GM12801 (cell line): ENCODE results near the gene DNAH14.

Experiments used
- TF ChIP-seq, protein P1 (sequence below): IDR thresholded peaks from one replicate; pipeline ENCODE4 v1.5.1; 2011; ENCODE audit warnings: control low read depth; ENCODE audit not compliant: insufficient read length; ENCODE audit errors: extremely low read depth

Gene DNAH14

GRCh38 chr1:224929335-224930237 is at the start of gene DNAH14:
Gene DNAH14 (plus strand): TSS chr1:224929675. CDS start chr1:224952703, 23,028 bp downstream.
- TF ChIP-seq, protein P1, sequence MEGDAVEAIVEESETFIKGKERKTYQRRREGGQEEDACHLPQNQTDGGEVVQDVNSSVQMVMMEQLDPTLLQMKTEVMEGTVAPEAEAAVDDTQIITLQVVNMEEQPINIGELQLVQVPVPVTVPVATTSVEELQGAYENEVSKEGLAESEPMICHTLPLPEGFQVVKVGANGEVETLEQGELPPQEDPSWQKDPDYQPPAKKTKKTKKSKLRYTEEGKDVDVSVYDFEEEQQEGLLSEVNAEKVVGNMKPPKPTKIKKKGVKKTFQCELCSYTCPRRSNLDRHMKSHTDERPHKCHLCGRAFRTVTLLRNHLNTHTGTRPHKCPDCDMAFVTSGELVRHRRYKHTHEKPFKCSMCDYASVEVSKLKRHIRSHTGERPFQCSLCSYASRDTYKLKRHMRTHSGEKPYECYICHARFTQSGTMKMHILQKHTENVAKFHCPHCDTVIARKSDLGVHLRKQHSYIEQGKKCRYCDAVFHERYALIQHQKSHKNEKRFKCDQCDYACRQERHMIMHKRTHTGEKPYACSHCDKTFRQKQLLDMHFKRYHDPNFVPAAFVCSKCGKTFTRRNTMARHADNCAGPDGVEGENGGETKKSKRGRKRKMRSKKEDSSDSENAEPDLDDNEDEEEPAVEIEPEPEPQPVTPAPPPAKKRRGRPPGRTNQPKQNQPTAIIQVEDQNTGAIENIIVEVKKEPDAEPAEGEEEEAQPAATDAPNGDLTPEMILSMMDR = no peak

DNA sequence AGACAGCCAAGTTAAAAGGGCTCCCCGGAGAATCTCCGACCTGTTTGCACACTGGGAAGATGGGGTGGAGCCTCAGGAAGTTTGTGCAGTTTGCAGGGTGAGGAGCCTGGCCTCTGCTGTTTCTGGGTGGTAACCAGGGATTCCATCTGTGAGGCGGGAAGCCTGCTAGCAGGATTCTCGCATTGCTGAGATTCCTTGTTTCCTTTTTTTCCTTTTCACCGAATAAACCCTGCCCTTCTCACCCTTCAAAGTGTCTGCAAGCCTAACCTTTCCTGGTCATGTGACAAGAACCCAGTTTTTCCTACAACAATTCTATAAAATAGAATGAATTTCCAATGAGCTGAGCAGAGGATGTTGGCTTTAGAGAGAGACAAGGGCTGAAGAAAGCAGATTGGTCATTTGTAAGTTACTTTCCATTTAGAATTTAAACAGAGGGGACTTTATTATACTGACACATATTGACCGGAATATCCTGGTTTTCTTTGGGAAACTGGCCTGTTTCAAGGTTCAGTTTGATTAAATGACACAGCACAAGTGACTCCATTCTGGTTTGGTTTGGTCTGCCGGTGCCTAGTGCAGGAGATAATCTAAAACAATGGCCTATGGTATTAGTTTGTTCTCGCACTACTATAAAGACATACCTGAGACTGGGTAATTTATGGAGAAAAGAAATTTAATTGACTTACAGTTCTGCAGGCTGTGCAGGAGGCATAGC is 48.7 kb upstream of the DNAH14 start:
- TF ChIP-seq, protein P1 = no peak

- TF ChIP-seq, protein P1 = no peak
Observed at GRCh38 chr1:224881762-224882211, 47.7 kb upstream of the DNAH14 start.

DNA sequence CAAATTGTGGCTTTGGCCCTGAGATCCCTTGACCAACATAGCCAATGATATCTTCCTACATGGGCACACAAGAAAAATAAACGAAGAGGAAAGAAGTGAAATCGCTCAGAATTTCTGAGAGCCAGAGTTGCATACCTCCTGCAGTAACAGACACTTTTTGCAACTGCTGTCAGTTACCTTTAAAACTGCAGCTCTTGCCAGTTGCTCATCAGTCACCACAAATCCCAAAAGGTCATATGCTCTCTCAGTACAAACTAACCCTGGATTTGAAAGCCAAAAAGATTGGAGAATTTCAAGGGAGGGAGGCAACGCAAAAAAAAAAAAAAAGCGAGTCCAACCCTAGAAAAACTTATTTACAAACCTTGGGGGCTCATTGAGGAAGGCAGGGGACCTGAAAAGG is 47.2 kb upstream of the DNAH14 start:
- TF ChIP-seq, protein P1 = no peak

DNA sequence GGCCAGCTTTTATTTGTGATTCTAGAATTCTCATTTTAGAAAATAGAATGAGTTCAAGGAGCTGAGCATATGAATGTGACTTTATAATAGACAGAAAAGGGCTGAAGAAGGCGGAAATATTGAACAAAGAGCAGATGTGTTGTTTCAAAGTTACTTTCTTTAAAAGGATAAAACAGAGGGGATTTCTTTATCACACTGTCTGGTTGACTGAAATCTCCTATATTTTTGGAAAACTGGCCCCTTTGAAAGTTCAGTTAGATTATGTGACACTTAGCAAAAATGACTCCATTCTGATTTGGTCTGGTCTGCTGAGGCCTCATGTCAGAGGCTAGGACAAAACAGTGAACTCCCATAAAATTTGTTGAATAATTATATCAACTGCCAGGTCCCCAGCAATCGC is 46.4 kb upstream of the DNAH14 start:
- TF ChIP-seq, protein P1 = no peak

DNA sequence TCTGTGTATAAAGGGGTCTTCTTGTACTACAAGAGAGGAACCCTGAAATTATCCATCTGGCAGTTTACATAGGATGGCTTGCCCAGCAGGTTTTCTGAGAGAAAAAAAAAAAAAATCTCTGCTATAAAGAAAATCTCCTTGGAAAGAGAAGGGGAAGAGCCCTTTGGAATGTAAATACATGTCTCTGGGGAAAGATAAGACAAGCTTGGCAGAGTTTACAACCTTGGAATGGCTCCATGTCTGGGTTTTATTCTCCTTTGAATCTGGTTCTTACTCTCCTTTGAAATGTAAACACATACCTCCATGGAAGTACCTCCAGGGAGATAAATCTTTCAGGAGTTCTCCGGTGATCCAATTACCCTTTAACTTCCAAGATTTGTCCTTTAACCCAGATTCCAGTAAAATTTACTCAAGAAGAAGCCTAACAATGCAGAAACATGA is 45.1 kb upstream of the DNAH14 start:
- TF ChIP-seq, protein P1 = no peak

- TF ChIP-seq, protein P1 = no peak
Observed at GRCh38 chr1:224894915-224895314, 34.6 kb upstream of the DNAH14 start.
